Measurements from ENCODE around the gene EIF1. TPM values are rescaled to one million over a fixed set of nuclear protein-coding genes. Genes with fewer than 3 reads are reported as not detected.

Gene EIF1
- total and polyA plus RNA-seq, 5 donors from 2014 or later = 1,357 to 2,625 (median 1,546) TPM

- H3K36me3 ChIP-seq (ENCODE audit: control insufficient read depth, insufficient read depth, low read length) = no peaks in the 10 kb centered on the region
- Mint-ChIP-seq H3K4me1 (peaks cover 7 to 25% (median 15%) of the 10 kb centered on the region in 4 donors), H3K4me3 (peak overlapping the region in 1 of 4 donors; percentile 53), H3K27me3 (peaks cover 6% of the 10 kb centered on the region), H3K27ac (no peak overlapping the region), H3K36me3 (no peaks in the 10 kb centered on the region), H3K9me3 (no peaks in the 10 kb centered on the region)
- H3K27me3 ChIP-seq (ENCODE audit: control insufficient read depth, insufficient read depth, low read length) = no peaks in the 10 kb centered on the region
- H3K4me3 ChIP-seq (ENCODE audit: low read depth, low read length) = no peak overlapping the region
- DNase-seq = no peak
- ATAC-seq (ENCODE audit: low read depth in 2 of 2) = no peak
- peaks cover 20% of the 10 kb centered on the region for H3K4me1 ChIP-seq (ENCODE audit: control insufficient read depth, insufficient read depth, low read length, poor library complexity, severe bottlenecking)
- H3K27ac ChIP-seq (ENCODE audit: insufficient read depth, low read length, poor library complexity, severe bottlenecking) = no peak overlapping the region
- H3K9me3 ChIP-seq (ENCODE audit: control insufficient read depth in 2 of 2, low read length in 2 of 2) = no peaks in the 10 kb centered on the region
Measured at GRCh38 chr17:41705271-41705991, 16.7 kb downstream of the EIF1 start.

DNA sequence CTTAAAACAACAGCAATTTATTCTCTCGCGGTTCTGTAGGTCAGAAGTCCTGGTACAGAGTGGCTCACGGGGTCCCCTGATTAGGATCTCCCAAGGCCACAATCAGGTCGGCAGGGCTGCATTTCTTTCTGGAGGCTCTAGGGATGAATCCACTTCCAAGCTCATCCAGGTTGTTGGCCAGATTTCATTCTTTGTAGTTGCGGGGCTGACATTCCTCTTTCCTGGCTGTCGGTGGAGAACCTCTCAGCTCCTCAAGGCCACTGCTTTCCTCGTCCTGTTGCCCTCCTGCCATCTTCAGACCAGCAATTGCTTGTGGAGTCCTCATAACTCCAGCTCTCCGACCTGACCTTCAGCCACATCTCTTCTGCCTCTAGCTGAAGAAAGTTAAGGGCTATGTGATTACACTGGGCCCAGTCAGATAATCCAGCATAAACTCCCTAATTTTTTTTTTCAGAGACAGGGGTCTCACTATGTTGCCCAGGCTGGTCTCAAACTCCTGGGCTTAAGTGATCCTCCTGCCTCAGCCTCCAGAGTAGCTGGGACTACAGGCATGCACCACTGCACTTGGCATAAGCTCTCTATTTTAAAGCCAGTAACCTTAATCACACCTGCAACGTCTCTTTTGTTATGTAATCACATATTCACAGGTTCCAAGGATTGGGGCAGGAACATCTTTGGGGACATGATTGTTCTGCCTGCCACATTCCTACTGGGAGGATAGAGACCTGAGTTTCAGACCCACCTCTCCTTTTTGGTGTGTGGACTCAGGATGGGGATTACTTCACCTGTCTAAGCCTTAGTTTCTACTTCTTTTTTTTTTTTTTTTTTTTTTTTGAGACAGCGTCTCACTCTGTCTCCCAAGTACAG lies 19.4 kb downstream of the EIF1 start:
- H3K27me3 Mint-ChIP-seq = peaks cover 11% of the 10 kb centered on the region
- no peak overlapping the region for H3K4me3 ChIP-seq (ENCODE audit: low read depth, low read length)
- H3K27ac Mint-ChIP-seq = no peak overlapping the region
- H3K36me3 Mint-ChIP-seq = no peaks in the 10 kb centered on the region
- no peak for DNase-seq
- H3K4me1 ChIP-seq (ENCODE audit: control insufficient read depth, insufficient read depth, low read length, poor library complexity, severe bottlenecking) = no peaks in the 10 kb centered on the region
- peaks cover 0 to 10% (median 3%) of the 10 kb centered on the region in 4 donors for H3K4me1 Mint-ChIP-seq
- H3K27me3 ChIP-seq (ENCODE audit: control insufficient read depth, insufficient read depth, low read length) = no peaks in the 10 kb centered on the region
- H3K9me3 ChIP-seq (ENCODE audit: control insufficient read depth in 2 of 2, low read length in 2 of 2) = no peaks in the 10 kb centered on the region
- no peak for ATAC-seq (ENCODE audit: low read depth in 2 of 2)
- no peaks in the 10 kb centered on the region for H3K9me3 Mint-ChIP-seq
- H3K36me3 ChIP-seq (ENCODE audit: control insufficient read depth, insufficient read depth, low read length) = no peaks in the 10 kb centered on the region
- H3K27ac ChIP-seq (ENCODE audit: insufficient read depth, low read length, poor library complexity, severe bottlenecking) = no peak overlapping the region
- H3K4me3 Mint-ChIP-seq = peak overlapping the region in 1 of 4 donors; percentile 15

DNA sequence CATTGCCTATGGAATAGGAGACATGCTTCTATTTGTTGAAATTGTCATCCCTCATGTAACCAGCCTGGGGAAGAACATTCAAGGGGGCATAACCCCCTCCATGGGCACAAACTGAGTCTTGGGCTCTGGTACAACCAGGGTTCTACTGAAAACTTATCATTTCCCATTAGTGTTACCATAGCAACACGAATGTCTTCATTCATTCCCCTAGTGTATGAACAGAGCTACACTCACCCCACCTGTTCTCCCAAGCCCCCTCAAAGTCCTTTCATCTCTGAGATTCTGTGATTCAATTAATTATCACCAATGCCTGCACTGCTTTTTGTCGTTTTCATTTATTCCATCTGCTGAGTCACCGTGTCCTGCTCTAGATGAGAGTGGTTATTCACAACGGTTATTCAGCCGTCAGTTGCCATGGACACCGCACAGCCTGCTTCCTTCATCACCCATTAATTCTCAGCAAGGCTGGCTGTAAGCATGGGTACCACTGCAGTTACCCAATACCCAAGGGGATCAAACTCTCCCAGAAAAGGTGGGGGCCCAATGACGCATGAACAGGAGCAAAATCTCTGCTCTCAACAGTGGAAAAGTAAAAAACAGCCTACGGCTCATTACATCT lies 21.9 kb downstream of the EIF1 start:
- H3K4me1 Mint-ChIP-seq = peaks cover 0 to 10% (median 2%) of the 10 kb centered on the region in 4 donors

GRCh38 chr17:41711669-41712400 lies 23.1 kb downstream of the EIF1 start, which contains the start of gene GAST:
Gene GAST (plus strand): TSS chr17:41712331. CDS start chr17:41715437, 3,106 bp downstream.
- Histone ChIP-seq H3K27me3 (ENCODE audit: control insufficient read depth, insufficient read depth, low read length) (no peaks in the 10 kb centered on the region), H3K27ac (ENCODE audit: insufficient read depth, low read length, poor library complexity, severe bottlenecking) (no peak within 1 kb of the TSS), H3K36me3 (ENCODE audit: control insufficient read depth, insufficient read depth, low read length) (no peaks in the 10 kb centered on the region), H3K4me3 (ENCODE audit: low read depth, low read length) (no peak within 1 kb of the TSS), H3K4me1 (ENCODE audit: control insufficient read depth, insufficient read depth, low read length, poor library complexity, severe bottlenecking) (peaks cover 2% of the 10 kb centered on the region), H3K9me3 (ENCODE audit: control insufficient read depth in 2 of 2, low read length in 2 of 2) (no peaks in the 10 kb centered on the region)
- no peak for DNase-seq
- H3K27me3 Mint-ChIP-seq = peaks cover 11% of the 10 kb centered on the region
- no peak within 1 kb of the TSS for H3K4me3 Mint-ChIP-seq
- peaks cover 0 to 14% (median 6%) of the 10 kb centered on the region in 4 donors for H3K4me1 Mint-ChIP-seq
- no peaks in the 10 kb centered on the region for H3K9me3 Mint-ChIP-seq
- no peaks in the 10 kb centered on the region for H3K36me3 Mint-ChIP-seq
- H3K27ac Mint-ChIP-seq = no peak within 1 kb of the TSS
- ATAC-seq (ENCODE audit: low read depth in 2 of 2) = no peak

More for the DNA sequence above, 21.9 kb downstream of the EIF1 start:
- DNase-seq (peak in 1 of 3 donors; percentile 56), ATAC-seq (ENCODE audit: low read depth in 2 of 2) (no peak)
- no peaks in the 10 kb centered on the region for H3K4me1 ChIP-seq (ENCODE audit: control insufficient read depth, insufficient read depth, low read length, poor library complexity, severe bottlenecking)
- no peak overlapping the region for H3K4me3 ChIP-seq (ENCODE audit: low read depth, low read length)
- no peaks in the 10 kb centered on the region for H3K9me3 Mint-ChIP-seq
- H3K9me3 ChIP-seq (ENCODE audit: control insufficient read depth in 2 of 2, low read length in 2 of 2) = no peaks in the 10 kb centered on the region
- no peaks in the 10 kb centered on the region for H3K36me3 ChIP-seq (ENCODE audit: control insufficient read depth, insufficient read depth, low read length)
- no peak overlapping the region for H3K27ac ChIP-seq (ENCODE audit: insufficient read depth, low read length, poor library complexity, severe bottlenecking)
- peak overlapping the region in 1 of 3 donors; percentile 69 for H3K27ac Mint-ChIP-seq
- H3K36me3 Mint-ChIP-seq = no peaks in the 10 kb centered on the region
- no peak overlapping the region for H3K4me3 Mint-ChIP-seq
- peaks cover 11% of the 10 kb centered on the region for H3K27me3 Mint-ChIP-seq
- no peaks in the 10 kb centered on the region for H3K27me3 ChIP-seq (ENCODE audit: control insufficient read depth, insufficient read depth, low read length)

GRCh38 chr17:41717408-41718286 lies 29.0 kb downstream of the EIF1 start:
- DNase-seq = peak in 2 of 3 donors; percentile 19 to 64

DNA sequence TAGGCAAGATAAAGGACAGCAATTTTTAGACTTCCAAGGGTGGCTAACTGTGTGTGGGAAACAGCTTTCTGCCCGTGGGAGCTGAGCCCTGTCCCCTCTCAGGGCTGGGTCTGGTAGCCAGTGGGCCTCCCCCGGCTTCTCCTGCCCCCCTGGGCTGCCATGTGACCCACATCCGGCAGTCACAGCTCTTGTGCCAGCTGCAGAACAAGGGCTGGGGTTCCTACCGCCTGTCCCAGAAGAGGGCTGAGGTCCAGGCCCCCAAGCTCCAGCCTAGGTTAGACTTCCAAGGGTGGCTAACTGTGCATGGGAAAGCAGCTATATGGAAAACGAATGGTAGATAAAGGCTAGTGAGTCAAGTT lies 29.6 kb downstream of the EIF1 start:
- no peak overlapping the region for H3K4me3 ChIP-seq (ENCODE audit: low read depth, low read length)
- H3K4me1 ChIP-seq (ENCODE audit: control insufficient read depth, insufficient read depth, low read length, poor library complexity, severe bottlenecking) = peaks cover 19% of the 10 kb centered on the region
- H3K27ac ChIP-seq (ENCODE audit: insufficient read depth, low read length, poor library complexity, severe bottlenecking) = no peak overlapping the region
- no peak for DNase-seq
- Mint-ChIP-seq H3K36me3 (no peaks in the 10 kb centered on the region), H3K27me3 (no peaks in the 10 kb centered on the region), H3K4me1 (peaks cover 0 to 26% (median 10%) of the 10 kb centered on the region in 4 donors), H3K4me3 (peak overlapping the region in 1 of 4 donors; percentile 71), H3K9me3 (no peaks in the 10 kb centered on the region), H3K27ac (peak overlapping the region; percentile 46 to 84 (median 82))
- no peak for ATAC-seq (ENCODE audit: low read depth in 2 of 2)
- no peaks in the 10 kb centered on the region for H3K9me3 ChIP-seq (ENCODE audit: control insufficient read depth in 2 of 2, low read length in 2 of 2)
- H3K36me3 ChIP-seq (ENCODE audit: control insufficient read depth, insufficient read depth, low read length) = no peaks in the 10 kb centered on the region
- no peaks in the 10 kb centered on the region for H3K27me3 ChIP-seq (ENCODE audit: control insufficient read depth, insufficient read depth, low read length)

More at GRCh38 chr17:41717408-41718286, 29.0 kb downstream of the EIF1 start:
- Mint-ChIP-seq H3K27ac (peak overlapping the region; percentile 82 to 88 (median 84)), H3K4me3 (peak overlapping the region in 3 of 4 donors; percentile 44 to 74 (median 71)), H3K9me3 (no peaks in the 10 kb centered on the region), H3K36me3 (no peaks in the 10 kb centered on the region), H3K4me1 (peaks cover 0 to 26% (median 10%) of the 10 kb centered on the region in 4 donors), H3K27me3 (peaks cover 2% of the 10 kb centered on the region)
- H3K36me3 ChIP-seq (ENCODE audit: control insufficient read depth, insufficient read depth, low read length) = no peaks in the 10 kb centered on the region
- H3K9me3 ChIP-seq (ENCODE audit: control insufficient read depth in 2 of 2, low read length in 2 of 2) = no peaks in the 10 kb centered on the region
- no peaks in the 10 kb centered on the region for H3K27me3 ChIP-seq (ENCODE audit: control insufficient read depth, insufficient read depth, low read length)
- peak overlapping the region; percentile 47 for H3K4me3 ChIP-seq (ENCODE audit: low read depth, low read length)
- peak overlapping the region; percentile 23 for H3K27ac ChIP-seq (ENCODE audit: insufficient read depth, low read length, poor library complexity, severe bottlenecking)
- peak; percentile 89 to 95 for ATAC-seq (ENCODE audit: low read depth in 2 of 2)
- peaks cover 19% of the 10 kb centered on the region for H3K4me1 ChIP-seq (ENCODE audit: control insufficient read depth, insufficient read depth, low read length, poor library complexity, severe bottlenecking)

Measured in CD4-positive, CD25-positive, alpha-beta regulatory T cell (primary cell).